ENCODE measurements around the gene HSCB. TPM values are rescaled to one million over a fixed set of nuclear protein-coding genes. Genes with fewer than 3 reads are reported as not detected.

Gene HSCB
- total and polyA plus RNA-seq, 9 of the 15 experiments (the other 6 are each of a cell fraction or from before 2014, with no cell fraction given) = 2.6 to 13.1 (median 8.6) TPM

GRCh38 chr22:28736301-28737155, 5.3 kb upstream of the HSCB start:
- Histone ChIP-seq H3K27me3 (ENCODE audit: control insufficient read depth in 2 of 2, insufficient read depth in 2 of 2, low read length in 2 of 2) (no peaks in the 10 kb centered on the region), H4K20me1 (replicated peaks; ENCODE audit: control insufficient read depth, insufficient read depth, low read length) (no peaks in the 10 kb centered on the region), H3K79me2 (ENCODE audit: control insufficient read depth, insufficient read depth, low read length) (peaks cover 61% of the 10 kb centered on the region), H3K36me3 (ENCODE audit: control insufficient read depth, insufficient read depth, low read length) (peaks cover 50% of the 10 kb centered on the region; the same call in 2 of the 3 replicates), H3K4me2 (ENCODE audit: insufficient read depth, low read length) (no peak overlapping the region), H3K9me3 (replicated peaks; ENCODE audit: control insufficient read depth, insufficient read depth, low read depth, low read length) (no peaks in the 10 kb centered on the region), H3K27ac (ENCODE audit: extremely low read depth, low read depth, low read length) (no peak overlapping the region), H3K4me3 (no peak overlapping the region), H2AFZ (ENCODE audit: low read depth, low read length) (no peak overlapping the region), H3K9ac (ENCODE audit: insufficient read depth in 1 of 2, low read depth in 2 of 2, low read length in 2 of 2) (no peak overlapping the region), H3K9me1 (ENCODE audit: control insufficient read depth, insufficient read depth, low read length) (no peaks in the 10 kb centered on the region), H3K4me1 (replicated peaks in 1 of 2; ENCODE audit: control insufficient read depth in 2 of 2, insufficient read depth in 2 of 2, low read length in 2 of 2) (peaks cover 0 to 5% of the 10 kb centered on the region in 2 experiments; a peak in 2 of 5 replicates)
- in situ Hi-C loops (cut with MboI) = no loop called here
- FAIRE-seq (no peak), DNase-seq (ENCODE audit: extremely low read depth in 1 of 4, low spot score in 3 of 4) (no peak), ATAC-seq (no peak)
- BruUV-seq (replicated peaks) = no TSS peak
- TF ChIP-seq CBFA2T3 (IDR thresholded peaks at IDR 0.05) = peak; percentile 57; the same call in 1 of the 2 replicates
- TF ChIP-seq E2F5 (CRISPR knock-in tag; IDR thresholded peaks at IDR 0.05) = no peak
- TF ChIP-seq ERF (CRISPR knock-in tag; IDR thresholded peaks at IDR 0.05) = no peak
- TF ChIP-seq SMARCA4 (IDR thresholded peaks at IDR 0.05) = no peak
- no peak for TF ChIP-seq VEZF1 (CRISPR knock-in tag; IDR thresholded peaks at IDR 0.05)
- TF ChIP-seq MCM5 (IDR thresholded peaks at IDR 0.05; ENCODE audit: low read depth) = no peak
- no peak for TF ChIP-seq CREB3L1 (IDR thresholded peaks at IDR 0.05; ENCODE audit: borderline replicate concordance, low read depth)
- TF ChIP-seq CBFA2T2 (conservative IDR thresholded peaks at IDR 0.05) = 0 out of 2 replicates have a peak, but pooled peaks have one; percentile 11
- TF ChIP-seq SRSF7 (optimal IDR thresholded peaks at IDR 0.05; ENCODE audit: low read depth, low read length) = no peak
- no peak for TF ChIP-seq GABPB1 (CRISPR knock-in tag; IDR thresholded peaks at IDR 0.05)
- no peak for TF ChIP-seq NEUROD1 (IDR thresholded peaks at IDR 0.05; ENCODE audit: borderline replicate concordance, low read depth, low read length, partially characterized antibody)
- intact Hi-C loops (cut with micrococcal nuclease) = no loop called here
- ChIA-PET POLR2A (no interaction called here), CTCF (ENCODE audit: low intra/inter-chr PET ratio) (no interaction called here)
- WGBS (ENCODE audit: insufficient coverage, low coverage, missing lambda C conversion rate) = 59% methylated on average over 7 of the region's 7 CpGs

Data from K562 (cell line).